ENCODE results near the gene ZNG1A.
"Not testable (repeated sequence)": the region's sequence is repeated elsewhere in the genome, so short reads cannot be mapped to it uniquely, and the experiment has no call there.

- TF ChIP-seq, protein P1, sequence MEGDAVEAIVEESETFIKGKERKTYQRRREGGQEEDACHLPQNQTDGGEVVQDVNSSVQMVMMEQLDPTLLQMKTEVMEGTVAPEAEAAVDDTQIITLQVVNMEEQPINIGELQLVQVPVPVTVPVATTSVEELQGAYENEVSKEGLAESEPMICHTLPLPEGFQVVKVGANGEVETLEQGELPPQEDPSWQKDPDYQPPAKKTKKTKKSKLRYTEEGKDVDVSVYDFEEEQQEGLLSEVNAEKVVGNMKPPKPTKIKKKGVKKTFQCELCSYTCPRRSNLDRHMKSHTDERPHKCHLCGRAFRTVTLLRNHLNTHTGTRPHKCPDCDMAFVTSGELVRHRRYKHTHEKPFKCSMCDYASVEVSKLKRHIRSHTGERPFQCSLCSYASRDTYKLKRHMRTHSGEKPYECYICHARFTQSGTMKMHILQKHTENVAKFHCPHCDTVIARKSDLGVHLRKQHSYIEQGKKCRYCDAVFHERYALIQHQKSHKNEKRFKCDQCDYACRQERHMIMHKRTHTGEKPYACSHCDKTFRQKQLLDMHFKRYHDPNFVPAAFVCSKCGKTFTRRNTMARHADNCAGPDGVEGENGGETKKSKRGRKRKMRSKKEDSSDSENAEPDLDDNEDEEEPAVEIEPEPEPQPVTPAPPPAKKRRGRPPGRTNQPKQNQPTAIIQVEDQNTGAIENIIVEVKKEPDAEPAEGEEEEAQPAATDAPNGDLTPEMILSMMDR (IDR thresholded peaks at IDR 0.05): not testable (repeated sequence)
- not testable (repeated sequence) for TF ChIP-seq POLR2AphosphoS5 (IDR thresholded peaks at IDR 0.05)
Measured at GRCh38 chr9:86697-87096, 92.2 kb downstream of the ZNG1A start.
